GM12875 (cell line): ENCODE measurements around the gene FBXL5.

Experiments used
- H3K4me3 ChIP-seq: one replicate; pipeline ENCODE4 v1.5.1; 2011; ENCODE audit warnings: low read depth, low read length, control low read depth
- TF ChIP-seq, protein P1 (sequence below): IDR thresholded peaks from 2 replicates; pipeline ENCODE4 v1.5.1; 2011; ENCODE audit warnings: low read depth, mild to moderate bottlenecking, control low read depth, inconsistent platforms, low read length, moderate library complexity, borderline replicate concordance; ENCODE audit not compliant: insufficient read depth

Gene FBXL5

DNA sequence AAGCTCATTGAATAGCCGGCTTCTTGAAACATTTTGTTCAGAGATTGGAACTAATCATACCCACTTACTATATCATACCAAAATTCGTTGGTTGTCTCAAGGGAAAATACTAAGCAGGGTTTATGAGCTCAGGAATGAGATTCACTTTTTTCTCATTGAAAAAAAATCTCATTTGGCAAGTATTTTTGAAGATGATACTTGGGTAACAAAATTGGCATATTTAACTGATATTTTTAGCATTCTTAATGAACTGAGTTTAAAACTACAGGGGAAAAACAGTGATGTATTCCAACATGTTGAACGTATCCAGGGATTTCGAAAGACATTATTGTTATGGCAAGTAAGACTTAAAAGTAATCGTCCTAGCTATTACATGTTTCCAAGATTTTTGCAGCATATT, 32.9 kb upstream of the FBXL5 start:
- TF ChIP-seq, protein P1, sequence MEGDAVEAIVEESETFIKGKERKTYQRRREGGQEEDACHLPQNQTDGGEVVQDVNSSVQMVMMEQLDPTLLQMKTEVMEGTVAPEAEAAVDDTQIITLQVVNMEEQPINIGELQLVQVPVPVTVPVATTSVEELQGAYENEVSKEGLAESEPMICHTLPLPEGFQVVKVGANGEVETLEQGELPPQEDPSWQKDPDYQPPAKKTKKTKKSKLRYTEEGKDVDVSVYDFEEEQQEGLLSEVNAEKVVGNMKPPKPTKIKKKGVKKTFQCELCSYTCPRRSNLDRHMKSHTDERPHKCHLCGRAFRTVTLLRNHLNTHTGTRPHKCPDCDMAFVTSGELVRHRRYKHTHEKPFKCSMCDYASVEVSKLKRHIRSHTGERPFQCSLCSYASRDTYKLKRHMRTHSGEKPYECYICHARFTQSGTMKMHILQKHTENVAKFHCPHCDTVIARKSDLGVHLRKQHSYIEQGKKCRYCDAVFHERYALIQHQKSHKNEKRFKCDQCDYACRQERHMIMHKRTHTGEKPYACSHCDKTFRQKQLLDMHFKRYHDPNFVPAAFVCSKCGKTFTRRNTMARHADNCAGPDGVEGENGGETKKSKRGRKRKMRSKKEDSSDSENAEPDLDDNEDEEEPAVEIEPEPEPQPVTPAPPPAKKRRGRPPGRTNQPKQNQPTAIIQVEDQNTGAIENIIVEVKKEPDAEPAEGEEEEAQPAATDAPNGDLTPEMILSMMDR: no peak
- no peak overlapping the region for H3K4me3 ChIP-seq

DNA sequence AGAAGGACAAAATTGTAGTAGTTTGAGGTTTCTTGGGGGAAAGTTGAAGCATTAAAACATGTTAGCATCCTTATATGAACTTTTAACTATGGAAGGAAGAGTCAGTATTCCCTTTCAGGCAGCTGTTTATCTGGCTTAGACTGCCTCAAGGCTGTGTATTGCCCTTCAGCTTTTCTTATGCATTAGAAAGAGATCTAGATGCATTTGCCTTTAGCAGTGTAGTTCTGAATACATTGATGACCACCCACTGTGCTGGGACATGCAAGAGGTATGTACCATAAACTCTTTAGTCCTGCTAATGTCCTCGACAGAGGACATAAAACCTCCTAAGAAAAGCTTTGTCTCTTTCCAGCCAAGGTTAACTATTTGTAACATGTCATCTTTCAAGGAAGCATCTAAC, 29.3 kb upstream of the FBXL5 start:
- TF ChIP-seq, protein P1: no peak
- H3K4me3 ChIP-seq: no peak overlapping the region

DNA sequence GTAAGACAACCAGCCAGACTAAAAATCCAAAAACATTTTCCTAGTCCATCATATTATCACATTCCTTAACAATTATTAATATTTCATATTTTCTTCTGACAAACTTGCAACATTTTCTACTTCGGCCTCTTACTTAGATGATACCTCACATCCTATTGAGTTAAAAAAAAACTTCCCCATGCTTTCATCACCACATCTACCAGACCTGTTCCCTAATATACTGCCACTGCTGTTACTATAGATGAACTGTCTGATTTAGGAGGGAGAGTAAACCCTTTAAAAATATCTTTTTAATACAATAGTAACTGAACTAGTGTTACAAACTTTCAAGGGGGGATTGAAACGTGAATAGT, 28.0 kb upstream of the FBXL5 start:
- H3K4me3 ChIP-seq: no peak overlapping the region
- TF ChIP-seq, protein P1: no peak

DNA sequence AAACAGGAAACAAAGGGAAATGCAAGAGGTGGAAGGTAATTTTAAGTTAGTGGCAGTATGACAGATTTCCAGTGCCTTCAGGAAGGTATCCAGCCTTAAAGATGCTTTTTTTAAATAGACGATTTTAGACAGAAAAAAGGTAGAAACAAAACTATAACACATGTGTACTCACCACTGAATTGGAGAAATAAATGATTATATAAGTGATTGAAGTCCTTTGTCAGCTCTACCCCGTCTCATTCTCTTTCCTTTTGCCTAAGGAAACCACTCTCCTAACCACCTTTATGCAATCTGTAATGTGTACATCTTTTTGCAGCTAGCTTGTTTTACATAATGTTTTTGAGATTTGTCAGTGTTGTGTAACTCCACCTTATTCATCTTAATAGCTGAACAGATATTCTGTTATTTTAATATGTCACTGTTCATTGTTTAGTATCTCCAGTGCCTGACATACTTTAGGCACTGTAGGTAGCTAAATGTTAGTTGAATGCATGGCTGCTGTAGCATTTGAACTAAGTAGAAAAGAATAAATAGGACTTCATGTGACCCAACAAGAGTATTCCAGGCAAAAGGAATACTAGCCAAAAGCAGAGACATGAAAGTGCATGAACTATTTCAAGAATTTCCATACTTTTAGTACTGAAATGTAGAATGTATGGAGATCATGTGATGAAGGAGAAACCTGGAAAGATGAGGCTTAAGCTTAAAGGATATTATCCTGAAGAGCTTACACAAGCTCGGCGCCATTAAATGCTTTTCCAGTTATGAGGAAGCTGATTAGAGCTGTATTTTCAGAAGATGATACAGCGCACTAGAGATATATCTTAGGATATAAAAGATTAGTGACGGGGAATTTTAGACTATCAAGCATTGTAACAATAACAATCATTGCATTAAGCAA, 27.3 kb upstream of the FBXL5 start:
- peak overlapping the region; percentile 81 for H3K4me3 ChIP-seq
- TF ChIP-seq, protein P1: no peak

DNA sequence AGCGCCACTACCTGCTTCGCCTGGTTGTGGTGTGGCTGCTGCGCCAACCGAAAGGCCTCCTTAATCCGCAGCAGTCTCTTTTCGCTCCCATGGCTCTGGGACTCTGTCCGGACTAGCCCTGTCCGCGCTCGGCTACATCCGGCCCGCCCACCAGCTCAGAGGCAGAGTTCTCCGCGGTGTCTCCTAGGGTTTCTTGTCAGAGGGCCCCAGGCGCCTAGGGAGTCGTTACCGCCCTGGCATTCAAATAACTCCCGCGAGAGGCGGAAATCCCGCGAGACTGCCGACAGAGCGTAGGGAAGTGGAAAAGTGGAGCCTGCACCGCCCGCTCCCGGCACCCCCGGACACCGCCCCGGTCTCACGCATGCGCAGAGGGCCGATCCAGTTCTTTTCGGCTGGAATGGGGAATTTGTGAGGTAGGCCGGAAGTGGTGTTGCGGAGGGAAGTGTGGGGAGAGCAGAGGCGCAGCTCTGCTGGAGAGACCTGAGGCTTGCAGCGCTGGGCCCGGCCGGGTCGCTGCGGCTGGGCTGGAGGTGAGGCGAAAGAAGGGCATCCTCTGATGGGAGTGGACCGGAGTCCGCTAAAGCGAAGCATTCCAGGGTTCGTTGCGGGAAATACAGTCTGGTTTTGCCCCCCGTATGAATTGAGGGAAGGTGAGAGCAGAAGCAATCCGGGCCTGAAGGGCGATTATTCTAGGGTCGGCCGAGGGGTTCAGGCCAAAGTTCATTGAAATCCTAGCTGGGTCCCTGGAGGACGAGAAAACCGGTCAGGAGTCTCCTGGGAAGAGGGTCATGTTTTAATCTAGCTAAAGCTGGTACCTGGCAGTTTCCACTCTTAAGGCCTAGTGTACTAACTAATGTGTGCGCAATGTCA, 26.4 kb upstream of the FBXL5 start, which contains the start of gene FAM200B:
TSS of gene FAM200B (plus strand) at position 456 of the 870 bp plus-strand sequence. CDS start 5,151 bp downstream, outside the sequence.
- peak within 1 kb of the TSS; percentile 81 for H3K4me3 ChIP-seq
- TF ChIP-seq, protein P1: no peak

DNA sequence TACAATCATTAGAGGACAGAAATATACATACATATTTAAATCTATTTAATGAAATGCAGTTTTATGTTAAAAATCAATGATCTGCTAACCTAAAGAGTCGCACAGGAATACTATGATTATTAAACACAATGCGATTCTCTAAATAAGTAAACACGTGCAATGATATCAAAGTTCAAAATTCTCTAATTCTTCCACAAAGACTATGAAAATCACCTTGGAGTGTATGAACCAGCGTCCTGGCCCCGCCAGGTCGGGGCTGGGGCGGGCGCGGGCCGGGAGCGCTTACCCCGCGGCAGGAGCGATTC, 25.9 kb upstream of the FBXL5 start:
- TF ChIP-seq, protein P1: no peak
- peak overlapping the region; percentile 81 for H3K4me3 ChIP-seq
